Measurements from ENCODE around the gene CCBE1.

CCBE1 gene

GRCh38 chr18:59561612-59562011 is 135.6 kb downstream of the CCBE1 start:
- no peak overlapping the region for H3K4me3 ChIP-seq (ENCODE audit: low read length)
- no peak for DNase-seq (ENCODE audit: low read depth)
- TF ChIP-seq CTCF (conservative IDR thresholded peaks at IDR 0.05; ENCODE audit: low read depth, low read length): no peak

GRCh38 chr18:59560556-59560955 is 136.7 kb downstream of the CCBE1 start:
- DNase-seq (ENCODE audit: low read depth): no peak
- TF ChIP-seq CTCF (conservative IDR thresholded peaks at IDR 0.05; ENCODE audit: low read depth, low read length): no peak
- no peak overlapping the region for H3K4me3 ChIP-seq (ENCODE audit: low read length)

GRCh38 chr18:59559528-59559927 is 137.7 kb downstream of the CCBE1 start:
- no peak for TF ChIP-seq CTCF (conservative IDR thresholded peaks at IDR 0.05; ENCODE audit: low read depth, low read length)
- no peak for DNase-seq (ENCODE audit: low read depth)
- no peak overlapping the region for H3K4me3 ChIP-seq (ENCODE audit: low read length)

- no peak for DNase-seq (ENCODE audit: low read depth)
- no peak for TF ChIP-seq CTCF (conservative IDR thresholded peaks at IDR 0.05; ENCODE audit: low read depth, low read length)
Measured at GRCh38 chr18:59555995-59556659, 141.1 kb downstream of the CCBE1 start.

GRCh38 chr18:59554796-59555335 is 142.4 kb downstream of the CCBE1 start:
- H3K4me3 ChIP-seq (ENCODE audit: low read length): no peak overlapping the region
- TF ChIP-seq CTCF (conservative IDR thresholded peaks at IDR 0.05; ENCODE audit: low read depth, low read length): no peak
- DNase-seq (ENCODE audit: low read depth): no peak

More at GRCh38 chr18:59555995-59556659, 141.1 kb downstream of the CCBE1 start:
- no peak overlapping the region for H3K4me3 ChIP-seq (ENCODE audit: low read length)

DNA sequence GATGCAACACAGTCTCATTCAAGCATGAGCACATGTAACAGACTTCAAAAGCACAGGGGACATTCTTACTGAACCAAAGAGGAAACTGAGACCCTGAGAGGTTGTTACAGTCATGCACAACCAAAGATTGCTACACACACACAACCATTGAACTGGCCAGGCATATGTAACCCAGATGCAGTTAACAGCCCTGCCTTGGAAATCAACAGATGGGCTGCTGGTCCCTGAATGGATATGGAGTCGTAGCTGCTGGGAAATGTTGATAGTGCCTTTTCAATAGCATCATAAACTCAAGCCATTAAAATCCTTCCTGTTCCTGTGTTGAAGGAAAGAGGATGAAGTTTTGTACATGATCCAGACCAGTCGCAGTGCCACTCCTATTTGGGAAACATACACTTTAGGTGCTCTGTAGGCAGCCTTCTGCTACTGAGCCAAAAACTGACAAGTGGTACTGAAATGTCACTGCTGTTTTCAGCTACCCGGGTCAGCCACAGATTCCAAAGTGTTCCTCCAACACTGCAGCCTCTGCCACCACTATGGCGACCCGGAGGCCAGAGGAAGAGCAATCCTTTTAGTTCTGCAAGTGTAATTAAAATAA is 143.9 kb downstream of the CCBE1 start:
- TF ChIP-seq CTCF (conservative IDR thresholded peaks at IDR 0.05; ENCODE audit: low read depth, low read length): no peak
- H3K4me3 ChIP-seq (ENCODE audit: low read length): no peak overlapping the region
- no peak for DNase-seq (ENCODE audit: low read depth)
